GM13977 (cell line): Measurements from ENCODE around the gene PADI2.

Experiments used
- DNase-seq: peaks from one replicate; pipeline ENCODE4 v3.0.0; 2012; ENCODE audit warnings: low spot score
- CTCF ChIP-seq: IDR thresholded peaks from 2 replicates; pipeline ENCODE4 v1.5.1; 2012; ENCODE audit warnings: mild to moderate bottlenecking, control low read depth; ENCODE audit not compliant: insufficient read depth; ENCODE audit errors: extremely low read depth, missing control alignments
- in situ Hi-C: fragments of 300-500 bp; cut with MboI; formaldehyde crosslinking; loops from one replicate; pipeline ENCODE4 v1.12.0; 2022; ENCODE audit warnings: low sequenced_read_pairs, low pct_unique_long_range_greater_than_20kb, mixed read lengths, inconsistent platforms; ENCODE audit not compliant: unreplicated experiment

PADI2 gene

GRCh38 chr1:17109892-17110554 is 9.2 kb downstream of the PADI2 start:
- no peak for DNase-seq
- in situ Hi-C loops: no loop called here
- TF ChIP-seq CTCF: no peak

- no peak for TF ChIP-seq CTCF
- no peak for DNase-seq
- in situ Hi-C loops: no loop called here
These were observed 10.5 kb downstream of the PADI2 start for GRCh38 chr1:17108786-17109185.

GRCh38 chr1:17108360-17108759 is 10.9 kb downstream of the PADI2 start:
- in situ Hi-C loops: no loop called here
- TF ChIP-seq CTCF: no peak
- no peak for DNase-seq

- DNase-seq: no peak
- TF ChIP-seq CTCF: no peak
- in situ Hi-C loops: no loop called here
These were observed 14.5 kb downstream of the PADI2 start for GRCh38 chr1:17104782-17105181.

- TF ChIP-seq CTCF: no peak
- in situ Hi-C loops: no loop called here
- DNase-seq: no peak
These were observed 17.0 kb downstream of the PADI2 start for GRCh38 chr1:17102232-17102631.

- no peak for DNase-seq
- TF ChIP-seq CTCF: no peak
- in situ Hi-C loops: no loop called here
These were observed 18.0 kb downstream of the PADI2 start for GRCh38 chr1:17101261-17101660.
